Activated T-cell treated with anti-CD3 and anti-CD28 coated beads, Interleukin-2, amount 50 U/mL, for 72 hours (primary cell): ENCODE data around the gene BCAP31. TPM values are rescaled to one million over a fixed set of nuclear protein-coding genes. Genes with fewer than 3 reads are reported as not detected.
"Not testable (repeated sequence)": the region's sequence is repeated elsewhere in the genome, so short reads cannot be mapped to it uniquely, and the experiment has no call there.

ENCODE experiments used
- ATAC-seq, 2 donors: fragments of 150-1000 bp; cut with Tn5 transposase; replicated peaks in 1 of 2; 2 replicates each; pipeline ENCODE4 v1.10.0; 2021; ENCODE audit warnings: moderate library complexity in 2 of 2, mild to moderate bottlenecking in 1 of 2
- DNase-seq, 2 donors: peaks; one replicate each; pipeline ENCODE4 v3.0.0; 2021 to 2022; ENCODE audit warnings: mixed read lengths in 1 of 2
- H3K27ac Mint-ChIP-seq: one replicate; pipeline ENCODE4 v1.8.0; 2022; ENCODE audit warnings: mild to moderate bottlenecking, moderate library complexity, mixed read lengths
- H3K27me3 Mint-ChIP-seq: one replicate; pipeline ENCODE4 v1.8.0; 2022; ENCODE audit warnings: low read depth, mixed read lengths
- H3K36me3 Mint-ChIP-seq, 2 donors: one replicate each; pipeline ENCODE4 v1.8.0; 2022; ENCODE audit warnings: mixed read lengths in 2 of 2, mild to moderate bottlenecking in 1 of 2; ENCODE audit not compliant: insufficient read depth in 2 of 2
- H3K4me1 Mint-ChIP-seq: one replicate; pipeline ENCODE4 v1.8.0; 2022; ENCODE audit warnings: low read depth, mixed read lengths
- H3K4me3 Mint-ChIP-seq, 2 donors: one replicate each; pipeline ENCODE4 v1.8.0; 2022; ENCODE audit warnings: mild to moderate bottlenecking in 2 of 2, mixed read lengths in 2 of 2, moderate library complexity in 2 of 2
- H3K9me3 Mint-ChIP-seq, 2 donors: one replicate each; pipeline ENCODE4 v1.8.0; 2022; ENCODE audit warnings: mixed read lengths in 2 of 2
- total RNA-seq, 2 donors: library from RNA; stranded (reverse); gene quantifications; one replicate each; pipeline ENCODE4 v1.2.3, GENCODE V29; 2022

BCAP31 gene
- total RNA-seq, 2 donors from 2014 or later, result 91.5 to 94.1 TPM

- not testable (repeated sequence) for H3K36me3 Mint-ChIP-seq, H3K27ac Mint-ChIP-seq, H3K4me1 Mint-ChIP-seq, ATAC-seq, H3K9me3 Mint-ChIP-seq, H3K4me3 Mint-ChIP-seq, DNase-seq
- peaks cover 42% of the 10 kb centered on the region for H3K27me3 Mint-ChIP-seq
These were observed 20.9 kb upstream of the BCAP31 start for GRCh38 chrX:153745067-153745433.

- no peak for ATAC-seq
- peaks cover 36% of the 10 kb centered on the region for H3K27me3 Mint-ChIP-seq
- H3K4me1 Mint-ChIP-seq, result peaks cover 8% of the 10 kb centered on the region
- no peaks in the 10 kb centered on the region for H3K9me3 Mint-ChIP-seq
- peak in 1 of 2 donors; percentile 30 for DNase-seq
- no peak overlapping the region for H3K27ac Mint-ChIP-seq
- H3K36me3 Mint-ChIP-seq, result no peaks in the 10 kb centered on the region
- H3K4me3 Mint-ChIP-seq, result no peak overlapping the region
These were observed 20.3 kb upstream of the BCAP31 start for GRCh38 chrX:153744210-153745066.

GRCh38 chrX:153743468-153744209 lies 19.5 kb upstream of the BCAP31 start:
- not testable (repeated sequence) for H3K36me3 Mint-ChIP-seq, H3K9me3 Mint-ChIP-seq, H3K27ac Mint-ChIP-seq, H3K4me3 Mint-ChIP-seq, H3K4me1 Mint-ChIP-seq, DNase-seq, ATAC-seq
- peaks cover 28% of the 10 kb centered on the region for H3K27me3 Mint-ChIP-seq

GRCh38 chrX:153742796-153743467 lies 18.7 kb upstream of the BCAP31 start:
- peaks cover 26% of the 10 kb centered on the region for H3K27me3 Mint-ChIP-seq
- not testable (repeated sequence) for H3K27ac Mint-ChIP-seq, H3K4me3 Mint-ChIP-seq, ATAC-seq, H3K9me3 Mint-ChIP-seq, H3K36me3 Mint-ChIP-seq, H3K4me1 Mint-ChIP-seq, DNase-seq

GRCh38 chrX:153742111-153742510 lies 17.9 kb upstream of the BCAP31 start:
- H3K4me3 Mint-ChIP-seq, H3K9me3 Mint-ChIP-seq, DNase-seq, H3K27ac Mint-ChIP-seq, ATAC-seq, H3K36me3 Mint-ChIP-seq, H3K4me1 Mint-ChIP-seq: not testable (repeated sequence)
- H3K27me3 Mint-ChIP-seq, result peaks cover 26% of the 10 kb centered on the region

- Mint-ChIP-seq H3K27ac (no peak overlapping the region), H3K4me3 (no peak overlapping the region), H3K27me3 (peaks cover 20% of the 10 kb centered on the region), H3K9me3 (no peaks in the 10 kb centered on the region), H3K36me3 (no peaks in the 10 kb centered on the region), H3K4me1 (peaks cover 8% of the 10 kb centered on the region)
- DNase-seq (no peak), ATAC-seq (no peak)
These were observed 17.3 kb upstream of the BCAP31 start for GRCh38 chrX:153741446-153741845.

GRCh38 chrX:153740631-153741222 lies 16.5 kb upstream of the BCAP31 start:
- Mint-ChIP-seq H3K27me3 (peaks cover 12% of the 10 kb centered on the region), H3K4me1 (peaks cover 9% of the 10 kb centered on the region), H3K9me3 (no peaks in the 10 kb centered on the region), H3K4me3 (no peak overlapping the region), H3K36me3 (no peaks in the 10 kb centered on the region), H3K27ac (no peak overlapping the region)
- DNase-seq, result no peak
- no peak for ATAC-seq

GRCh38 chrX:153739754-153740486 lies 15.7 kb upstream of the BCAP31 start:
- Mint-ChIP-seq H3K4me3 (peak overlapping the region in 1 of 2 donors; percentile 55), H3K27ac (peak overlapping the region; percentile 73), H3K36me3 (no peaks in the 10 kb centered on the region), H3K9me3 (peaks cover 0 to 1% of the 10 kb centered on the region in 2 donors), H3K4me1 (peaks cover 17% of the 10 kb centered on the region), H3K27me3 (peaks cover 4% of the 10 kb centered on the region)
- DNase-seq (peak in 1 of 2 donors; percentile 8), ATAC-seq (peak; percentile 59 to 85)

GRCh38 chrX:153738056-153738605 lies 13.9 kb upstream of the BCAP31 start:
- no peak for DNase-seq
- Mint-ChIP-seq H3K4me3 (no peak overlapping the region), H3K4me1 (peaks cover 17% of the 10 kb centered on the region), H3K27ac (no peak overlapping the region), H3K27me3 (no peaks in the 10 kb centered on the region), H3K36me3 (peaks cover 0 to 1% of the 10 kb centered on the region in 2 donors), H3K9me3 (peaks cover 2 to 3% of the 10 kb centered on the region in 2 donors)
- no peak for ATAC-seq

GRCh38 chrX:153736871-153737441 lies 12.8 kb upstream of the BCAP31 start:
- no peak for DNase-seq
- Mint-ChIP-seq H3K4me3 (no peak overlapping the region), H3K36me3 (peaks cover 0 to 3% of the 10 kb centered on the region in 2 donors), H3K9me3 (peaks cover 2 to 3% of the 10 kb centered on the region in 2 donors), H3K27ac (no peak overlapping the region), H3K4me1 (peaks cover 17% of the 10 kb centered on the region), H3K27me3 (no peaks in the 10 kb centered on the region)
- no peak for ATAC-seq

GRCh38 chrX:153736071-153736820 lies 12.1 kb upstream of the BCAP31 start:
- no peak overlapping the region for H3K4me3 Mint-ChIP-seq
- peaks cover 24% of the 10 kb centered on the region for H3K4me1 Mint-ChIP-seq
- H3K9me3 Mint-ChIP-seq, result peaks cover 2 to 8% of the 10 kb centered on the region in 2 donors
- ATAC-seq (no peak), DNase-seq (no peak)
- no peak overlapping the region for H3K27ac Mint-ChIP-seq
- peaks cover 6% of the 10 kb centered on the region for H3K27me3 Mint-ChIP-seq
- peaks cover 4 to 5% of the 10 kb centered on the region in 2 donors for H3K36me3 Mint-ChIP-seq
